ENCODE results near the gene E2F8. TPM values are rescaled to one million over a fixed set of nuclear protein-coding genes. Genes with fewer than 3 reads are reported as not detected.

Gene E2F8
- polyA plus RNA-seq, 1 of the 3 experiments (the other 2 are of a cell fraction): 2.7 TPM

GRCh38 chr11:19228968-19229367 is 11.8 kb downstream of the E2F8 start:
- H3K27me3 ChIP-seq (ENCODE audit: insufficient read depth): no peaks in the 10 kb centered on the region
- no peaks in the 10 kb centered on the region for H3K9me3 ChIP-seq
- CTCF ChIA-PET: interaction anchor here (1.4 to 2.2 kb wide), 2 partner anchors 10 to 112 kb away, joined by 4 read pairs; partner anchors contain the start of gene ZDHHC13
- TF ChIP-seq REST (IDR thresholded peaks at IDR 0.05; ENCODE audit: low read depth, low read length) (no peak), TAF1 (IDR thresholded peaks at IDR 0.05; ENCODE audit: borderline replicate concordance, low read depth, low read length) (no peak), SIN3A (IDR thresholded peaks at IDR 0.05; ENCODE audit: borderline replicate concordance, low read depth, low read length) (no peak), IRF3 (IDR thresholded peaks at IDR 0.05; ENCODE audit: low read depth, low read length) (no peak), GABPA (IDR thresholded peaks at IDR 0.05; ENCODE audit: low read depth) (no peak), NFIC (IDR thresholded peaks at IDR 0.05; ENCODE audit: borderline replicate concordance) (no peak), NRF1 (IDR thresholded peaks at IDR 0.05; ENCODE audit: low read depth, low read length) (no peak), RCOR1 (IDR thresholded peaks at IDR 0.05; ENCODE audit: low read length) (no peak), CTCF (IDR thresholded peaks at IDR 0.05) (no peak)
- H4K20me1 ChIP-seq (ENCODE audit: insufficient read depth): no peaks in the 10 kb centered on the region
- no peak overlapping the region for H3K4me3 ChIP-seq (ENCODE audit: low read depth in 2 of 2, low read length in 1 of 2)
- H3K9me2 ChIP-seq: no peaks in the 10 kb centered on the region
- no peak overlapping the region for H2AFZ ChIP-seq (ENCODE audit: low read depth)
- POLR2A ChIA-PET: no interaction called here
- no peaks in the 10 kb centered on the region for H3F3A ChIP-seq (replicated peaks; ENCODE audit: insufficient read depth)
- no peak for DNase-seq
- no peak overlapping the region for H3K27ac ChIP-seq (ENCODE audit: low read depth in 2 of 2, low read length in 1 of 2)
- H3K79me2 ChIP-seq (ENCODE audit: insufficient read depth): no peaks in the 10 kb centered on the region
- H3K36me3 ChIP-seq (replicated peaks in 1 of 2; ENCODE audit: control insufficient read depth in 1 of 2, insufficient read depth in 2 of 2, low read length in 1 of 2): peaks cover 0 to 5% of the 10 kb centered on the region in 2 experiments
- H3K4me2 ChIP-seq: no peak overlapping the region
- 83% methylated on average over 3 of the region's 3 CpGs for WGBS (ENCODE audit: low lambda C conversion rate)
- no peaks in the 10 kb centered on the region; a peak in 2 of 4 replicates for H3K4me1 ChIP-seq (ENCODE audit: control insufficient read depth in 1 of 2, insufficient read depth in 2 of 2, low read depth in 1 of 2, low read length in 1 of 2)
- no peak overlapping the region for H3K9ac ChIP-seq
